IMR-90 (cell line): Measurements from ENCODE around the gene FAM234A. TPM values are rescaled to one million over a fixed set of nuclear protein-coding genes. Genes with fewer than 3 reads are reported as not detected.

Experiments used
- ATAC-seq: fragments of 200-7000 bp; cut with Tn5 transposase; 2 replicates; pipeline ENCODE4 v1.9.1; 2020; ENCODE audit warnings: low read depth, mild to moderate bottlenecking, moderate library complexity
- BruUV-seq: library from RNA; stranded (reverse); fragments of 400-500 nt; replicated peaks from 2 replicates; lab custom pipeline; 2021; lab: Mats Ljungman, UMichigan
- CTCF ChIA-PET: fragments of 300-600 bp; formaldehyde crosslinking; extraction: SDS; loops from one replicate; lab custom pipeline; 2021; ENCODE audit warnings: antibody characterized with exemption; lab: Yijun Ruan, JAX
- POLR2A ChIA-PET: fragments of 300-600 bp; sonication (Branson Sonifier 250); formaldehyde crosslinking; loops from one replicate; lab custom pipeline; 2022; ENCODE audit warnings: antibody characterized with exemption; ENCODE audit not compliant: unreplicated experiment; lab: Charles Lee
- DNase-seq: peaks from one replicate; pipeline ENCODE4 v3.0.0; 2013
- H2AFZ ChIP-seq: replicated peaks from 2 replicates; pipeline ENCODE3; 2013; ENCODE audit warnings: low read length, mild to moderate bottlenecking; ENCODE audit not compliant: poor library complexity
- H2AK5ac ChIP-seq: 2 replicates; pipeline ENCODE4 v1.6.1; 2013; ENCODE audit warnings: low read depth, low read length, inconsistent platforms
- H2AK9ac ChIP-seq: replicated peaks from 2 replicates; pipeline ENCODE3; 2013; ENCODE audit warnings: mild to moderate bottlenecking, low read depth, low read length, moderate library complexity; ENCODE audit not compliant: poor library complexity
- H2BK120ac ChIP-seq: 2 replicates; pipeline ENCODE4 v1.6.1; 2013; ENCODE audit warnings: low read depth, low read length, inconsistent platforms
- H2BK15ac ChIP-seq: 3 replicates; pipeline ENCODE4 v1.6.1; 2013; ENCODE audit warnings: low read depth, low read length, inconsistent platforms
- H2BK20ac ChIP-seq: 2 replicates; pipeline ENCODE4 v1.6.1; 2013; ENCODE audit warnings: low read depth, mild to moderate bottlenecking, inconsistent platforms, low read length, moderate library complexity
- H2BK5ac ChIP-seq: 2 replicates; pipeline ENCODE4 v1.6.1; 2013; ENCODE audit warnings: mild to moderate bottlenecking, low read depth, low read length, inconsistent platforms; ENCODE audit not compliant: poor library complexity, severe bottlenecking
- H3K14ac ChIP-seq: replicated peaks from 2 replicates; pipeline ENCODE4 v1.6.1; 2013; ENCODE audit warnings: low read depth, low read length, inconsistent platforms
- H3K18ac ChIP-seq: 2 replicates; pipeline ENCODE4 v1.6.1; 2013; ENCODE audit warnings: low read depth, low read length, control low read depth
- H3K23ac ChIP-seq: 2 replicates; pipeline ENCODE4 v1.6.1; 2013; ENCODE audit warnings: low read depth, low read length, inconsistent platforms
- H3K27ac ChIP-seq: 2 replicates; pipeline ENCODE4 v1.5.1; 2013; ENCODE audit warnings: mild to moderate bottlenecking, control low read depth, low read length; ENCODE audit not compliant: insufficient read depth
- H3K27me3 ChIP-seq: 2 replicates; pipeline ENCODE4 v1.6.1; 2013; ENCODE audit warnings: low read length; ENCODE audit not compliant: control insufficient read depth, insufficient read depth
- H3K36me3 ChIP-seq: 2 replicates; pipeline ENCODE4 v1.6.1; 2013; ENCODE audit warnings: low read length, mixed read lengths; ENCODE audit not compliant: control insufficient read depth, insufficient read depth
- H3K4ac ChIP-seq: 2 replicates; pipeline ENCODE4 v1.6.1; 2013; ENCODE audit warnings: low read depth, low read length, inconsistent platforms
- H3K4me1 ChIP-seq: 2 replicates; pipeline ENCODE4 v1.6.1; 2013; ENCODE audit warnings: low read length, mixed read lengths; ENCODE audit not compliant: control insufficient read depth, insufficient read depth
- H3K4me2 ChIP-seq: 2 replicates; pipeline ENCODE4 v1.6.1; 2013; ENCODE audit warnings: low read depth, mild to moderate bottlenecking, control low read depth, low read length, moderate library complexity
- H3K4me3 ChIP-seq: 2 replicates; pipeline ENCODE4 v1.5.1; 2013; ENCODE audit warnings: low read depth, mild to moderate bottlenecking, control low read depth, low read length, moderate library complexity; ENCODE audit not compliant: insufficient read depth
- H3K56ac ChIP-seq: 2 replicates; pipeline ENCODE4 v1.6.1; 2013; ENCODE audit warnings: low read length, inconsistent platforms; ENCODE audit not compliant: insufficient read depth; ENCODE audit errors: extremely low read depth
- H3K79me1 ChIP-seq, 2 experiments: 2 replicates each; pipeline ENCODE4 v1.6.1; 2013; ENCODE audit warnings: low read length in 2 of 2, inconsistent platforms in 1 of 2, low read depth in 1 of 2
- H3K9ac ChIP-seq: 2 replicates; pipeline ENCODE4 v1.6.1; 2013; ENCODE audit warnings: low read depth, low read length, control low read depth
- H3K9me1 ChIP-seq: 2 replicates; pipeline ENCODE4 v1.6.1; 2013; ENCODE audit warnings: low read length, inconsistent platforms; ENCODE audit not compliant: insufficient read depth
- H3K9me3 ChIP-seq: 2 replicates; pipeline ENCODE4 v1.6.1; 2013; ENCODE audit warnings: low read length; ENCODE audit not compliant: control insufficient read depth, insufficient read depth
- H4K20me1 ChIP-seq: 2 replicates; pipeline ENCODE4 v1.6.1; 2013; ENCODE audit warnings: low read length, inconsistent platforms; ENCODE audit not compliant: insufficient read depth
- H4K5ac ChIP-seq: 2 replicates; pipeline ENCODE4 v1.6.1; 2013; ENCODE audit warnings: mild to moderate bottlenecking, low read depth, low read length, control low read depth
- H4K8ac ChIP-seq, 2 experiments: 2 replicates each; pipeline ENCODE4 v1.6.1; 2013; ENCODE audit warnings: low read depth in 2 of 2, low read length in 2 of 2, control low read depth in 1 of 2, inconsistent platforms in 1 of 2
- H4K91ac ChIP-seq: 2 replicates; pipeline ENCODE4 v1.6.1; 2013; ENCODE audit warnings: low read depth, low read length, inconsistent platforms; ENCODE audit not compliant: insufficient read depth
- BHLHE40 ChIP-seq: fragments of 150-350 bp; IDR thresholded peaks from 2 replicates; pipeline ENCODE4 v1.6.1; 2016; ENCODE audit warnings: mild to moderate bottlenecking, low read depth, low read length
- CHD1 ChIP-seq: IDR thresholded peaks from 2 replicates; pipeline ENCODE4 v1.6.1; 2012; ENCODE audit warnings: low read depth, low read length, improper control_type of control experiment
- CTCF ChIP-seq: conservative IDR thresholded peaks from 2 replicates; pipeline ENCODE4 v1.5.1; 2012; ENCODE audit warnings: mild to moderate bottlenecking, low read depth, low read length, improper control_type of control experiment
- ELK1 ChIP-seq: fragments of 150-350 bp; IDR thresholded peaks from 2 replicates; pipeline ENCODE4 v1.6.1; 2016; ENCODE audit warnings: low read depth, mild to moderate bottlenecking, low read length, moderate library complexity, borderline replicate concordance
- RAD21 ChIP-seq: IDR thresholded peaks from 2 replicates; pipeline ENCODE4 v1.6.1; 2012; ENCODE audit warnings: low read length, improper control_type of control experiment
- RCOR1 ChIP-seq: IDR thresholded peaks from 2 replicates; pipeline ENCODE4 v1.6.1; 2012; ENCODE audit warnings: mild to moderate bottlenecking, low read length, improper control_type of control experiment; ENCODE audit not compliant: insufficient replicate concordance
- RFX5 ChIP-seq: IDR thresholded peaks from 2 replicates; pipeline ENCODE4 v1.8.0; 2012; ENCODE audit warnings: low read depth, mild to moderate bottlenecking, low read length, moderate library complexity
- USF2 ChIP-seq: fragments of 150-350 bp; IDR thresholded peaks from 2 replicates; pipeline ENCODE4 v1.6.1; 2017; ENCODE audit warnings: mild to moderate bottlenecking, antibody characterized with exemption, low read length, low read depth
- WGBS, 2 experiments: methylation state at CpG; one replicate each; pipeline versions ENCODE4 v1.1.5 to v1.1.7; 2013; ENCODE audit warnings: missing lambda C conversion rate in 2 of 2; ENCODE audit not compliant: insufficient read length in 1 of 2; ENCODE audit errors: extremely low coverage in 2 of 2; 5-methylcytosine and 5-hydroxymethylcytosine counted together
- dilution Hi-C: fragments of 300-500 bp; cut with HindIII; formaldehyde crosslinking; loops from one replicate; pipeline ENCODE4 v1.14.3; 2018; ENCODE audit warnings: low sequenced_read_pairs; ENCODE audit not compliant: unreplicated experiment
- in situ Hi-C: fragments of 300-500 bp; cut with MboI; formaldehyde crosslinking; loops from 3 replicates; pipeline ENCODE4 v1.14.3; 2019; ENCODE audit warnings: low sequenced_read_pairs, inconsistent platforms, mixed read lengths
- intact Hi-C: fragments of 100-400 bp; cut with micrococcal nuclease; formaldehyde crosslinking; loops from 2 replicates; pipeline ENCODE4 v1.10.0; 2022
- polyA plus RNA-seq, 3 experiments: library from polyadenylated mRNA; depleted of rRNA; stranded (reverse); fragments of >200 nt; gene quantifications; 2 replicates each; pipeline ENCODE4 v1.2.3, GENCODE V29; 2012; ENCODE audit warnings: low replicate concordance in 1 of 3
- total RNA-seq: library from RNA; depleted of rRNA; stranded (reverse); fragments of >200 nt; gene quantifications from 2 replicates; pipeline ENCODE4 v1.2.3, GENCODE V29; 2012

The FAM234A gene
- total and polyA plus RNA-seq, 2 of the 4 experiments (the other 2 are of a cell fraction): 30.3 to 64.2 TPM

- TF ChIP-seq USF2 (no peak), RCOR1 (no peak), CTCF (no peak), ELK1 (no peak), RFX5 (no peak), BHLHE40 (no peak), CHD1 (no peak), RAD21 (no peak)
- H3K36me3 ChIP-seq: no peaks in the 10 kb centered on the region
- no peak overlapping the region for H4K5ac ChIP-seq
- ChIA-PET CTCF (no interaction called here), POLR2A (no interaction called here)
- no TSS peak for BruUV-seq
- no peak overlapping the region for H3K23ac ChIP-seq
- H3K56ac ChIP-seq: no peak overlapping the region
- H3K9me3 ChIP-seq: no peaks in the 10 kb centered on the region
- H3K9ac ChIP-seq: no peak overlapping the region
- DNase-seq (no peak), ATAC-seq (no peak)
- peaks cover 3% of the 10 kb centered on the region; the same call in 1 of the 2 replicates for H3K4me1 ChIP-seq
- H3K4me2 ChIP-seq: no peak overlapping the region
- no peak overlapping the region for H2AK5ac ChIP-seq
- H3K27ac ChIP-seq: no peak overlapping the region
- 64% methylated on average over 13 of the region's 36 CpGs; no CpG with 5 or more reads in 1 of the 2 experiments for WGBS, 2 experiments
- H2BK15ac ChIP-seq: no peak overlapping the region
- H4K20me1 ChIP-seq: no peaks in the 10 kb centered on the region
- intact Hi-C loops: no loop called here
- no peak overlapping the region for H3K4ac ChIP-seq
- in situ Hi-C loops: no loop called here
- H3K79me1 ChIP-seq: no peaks in the 10 kb centered on the region
- peaks cover 2% of the 10 kb centered on the region; the same call in 1 of the 2 replicates for H3K9me1 ChIP-seq
- no peak overlapping the region for H2BK20ac ChIP-seq
- H2BK120ac ChIP-seq: no peak overlapping the region
- H3K18ac ChIP-seq: no peak overlapping the region
- H4K8ac ChIP-seq: no peak overlapping the region
- no peak overlapping the region for H2AK9ac ChIP-seq
- H3K27me3 ChIP-seq: peaks cover 18% of the 10 kb centered on the region; the same call in 1 of the 2 replicates
- no peak overlapping the region for H2AFZ ChIP-seq
- H3K4me3 ChIP-seq: no peak overlapping the region
- H3K14ac ChIP-seq: no peak overlapping the region
- dilution Hi-C loops: no loop called here
- no peak overlapping the region for H2BK5ac ChIP-seq
- H4K91ac ChIP-seq: no peak overlapping the region
These were observed 38.3 kb downstream of the FAM234A start for GRCh38 chr16:272633-273546.
